Activated naive CD8-positive, alpha-beta T cell treated with anti-CD3 and anti-CD28 coated beads, Interleukin-2, amount 50 U/mL, for 24 hours (primary cell): ENCODE measurements around the gene NDE1.
"Not testable (repeated sequence)": the region's sequence is repeated elsewhere in the genome, so short reads cannot be mapped to it uniquely, and the experiment has no call there.

Experiments used
- ATAC-seq: fragments of 150-1000 bp; cut with Tn5 transposase; one replicate; pipeline ENCODE4 v1.10.0; 2021
- DNase-seq: peaks from one replicate; pipeline ENCODE4 v3.0.0; 2021
- H3K27ac Mint-ChIP-seq: one replicate; pipeline ENCODE4 v1.8.0; 2021; ENCODE audit warnings: mild to moderate bottlenecking, mixed read lengths
- H3K27me3 Mint-ChIP-seq: one replicate; pipeline ENCODE4 v1.8.0; 2021; ENCODE audit warnings: mixed read lengths
- H3K36me3 Mint-ChIP-seq: one replicate; pipeline ENCODE4 v1.8.0; 2021; ENCODE audit warnings: low read depth, mixed read lengths
- H3K4me1 Mint-ChIP-seq: one replicate; pipeline ENCODE4 v1.8.0; 2021; ENCODE audit warnings: mixed read lengths
- H3K4me3 Mint-ChIP-seq: one replicate; pipeline ENCODE4 v1.8.0; 2021; ENCODE audit warnings: mild to moderate bottlenecking, moderate library complexity, mixed read lengths
- H3K9me3 Mint-ChIP-seq: one replicate; pipeline ENCODE4 v1.8.0; 2021; ENCODE audit warnings: mixed read lengths

Gene NDE1

GRCh38 chr16:15641753-15642556, 8.1 kb upstream of the NDE1 start:
- Mint-ChIP-seq H3K9me3 (no peaks in the 10 kb centered on the region), H3K27ac (peak overlapping the region; percentile 87), H3K4me1 (peaks cover 72% of the 10 kb centered on the region), H3K4me3 (peak overlapping the region; percentile 90), H3K36me3 (peaks cover 25% of the 10 kb centered on the region), H3K27me3 (no peaks in the 10 kb centered on the region)
- ATAC-seq: no peak
- no peak for DNase-seq

GRCh38 chr16:15642557-15643047, 7.4 kb upstream of the NDE1 start:
- Mint-ChIP-seq H3K27ac (peak overlapping the region; percentile 87), H3K27me3 (no peaks in the 10 kb centered on the region), H3K9me3 (no peaks in the 10 kb centered on the region), H3K4me1 (peaks cover 69% of the 10 kb centered on the region), H3K4me3 (peak overlapping the region; percentile 90), H3K36me3 (peaks cover 18% of the 10 kb centered on the region)
- DNase-seq (peak; percentile 85), ATAC-seq (peak; percentile 77)

GRCh38 chr16:15643048-15643945, 6.7 kb upstream of the NDE1 start, which contains the start of gene MARF1:
Gene MARF1 (minus strand): TSS chr16:15643154. CDS start chr16:15639233, 3,921 bp downstream.
- peaks cover 63% of the 10 kb centered on the region for H3K4me1 Mint-ChIP-seq
- H3K36me3 Mint-ChIP-seq: peaks cover 12% of the 10 kb centered on the region
- DNase-seq (peak; percentile 100), ATAC-seq (peak; percentile 53)
- H3K4me3 Mint-ChIP-seq: peak within 1 kb of the TSS; percentile 90
- H3K27ac Mint-ChIP-seq: peak within 1 kb of the TSS; percentile 87
- no peaks in the 10 kb centered on the region for H3K27me3 Mint-ChIP-seq
- no peaks in the 10 kb centered on the region for H3K9me3 Mint-ChIP-seq

- H3K9me3 Mint-ChIP-seq: no peaks in the 10 kb centered on the region
- peak overlapping the region; percentile 90 for H3K4me3 Mint-ChIP-seq
- H3K4me1 Mint-ChIP-seq: peaks cover 57% of the 10 kb centered on the region
- peak overlapping the region; percentile 87 for H3K27ac Mint-ChIP-seq
- DNase-seq (no peak), ATAC-seq (no peak)
- no peaks in the 10 kb centered on the region for H3K27me3 Mint-ChIP-seq
- peaks cover 6% of the 10 kb centered on the region for H3K36me3 Mint-ChIP-seq
These were observed 6.1 kb upstream of the NDE1 start for GRCh38 chr16:15643946-15644250.

GRCh38 chr16:15644267-15644961, 5.6 kb upstream of the NDE1 start:
- peaks cover 2% of the 10 kb centered on the region for H3K36me3 Mint-ChIP-seq
- DNase-seq (no peak), ATAC-seq (no peak)
- H3K4me1 Mint-ChIP-seq: peaks cover 54% of the 10 kb centered on the region
- H3K9me3 Mint-ChIP-seq: no peaks in the 10 kb centered on the region
- H3K4me3 Mint-ChIP-seq: peak overlapping the region; percentile 90
- peak overlapping the region; percentile 87 for H3K27ac Mint-ChIP-seq
- no peaks in the 10 kb centered on the region for H3K27me3 Mint-ChIP-seq

GRCh38 chr16:15644962-15645465, 5.0 kb upstream of the NDE1 start:
- H3K4me1 Mint-ChIP-seq: peaks cover 52% of the 10 kb centered on the region
- not testable (repeated sequence) for ATAC-seq, H3K27ac Mint-ChIP-seq, H3K36me3 Mint-ChIP-seq, H3K27me3 Mint-ChIP-seq, H3K9me3 Mint-ChIP-seq, H3K4me3 Mint-ChIP-seq
- peak; percentile 50 for DNase-seq

GRCh38 chr16:15646557-15647293, 3.3 kb upstream of the NDE1 start:
- H3K27ac Mint-ChIP-seq: peak overlapping the region; percentile 22
- not testable (repeated sequence) for H3K4me3 Mint-ChIP-seq, H3K9me3 Mint-ChIP-seq, DNase-seq, ATAC-seq, H3K27me3 Mint-ChIP-seq, H3K36me3 Mint-ChIP-seq
- peaks cover 47% of the 10 kb centered on the region for H3K4me1 Mint-ChIP-seq

- no peak overlapping the region for H3K4me3 Mint-ChIP-seq
- peaks cover 2% of the 10 kb centered on the region for H3K27me3 Mint-ChIP-seq
- H3K36me3 Mint-ChIP-seq: peaks cover 4% of the 10 kb centered on the region
- peaks cover 49% of the 10 kb centered on the region for H3K4me1 Mint-ChIP-seq
- no peak for DNase-seq
- no peaks in the 10 kb centered on the region for H3K9me3 Mint-ChIP-seq
- H3K27ac Mint-ChIP-seq: no peak overlapping the region
- ATAC-seq: no peak
These were observed 2.6 kb upstream of the NDE1 start for GRCh38 chr16:15647294-15648014.

- H3K9me3 Mint-ChIP-seq: no peaks in the 10 kb centered on the region
- H3K27me3 Mint-ChIP-seq: peaks cover 2% of the 10 kb centered on the region
- no peak overlapping the region for H3K4me3 Mint-ChIP-seq
- DNase-seq (no peak), ATAC-seq (no peak)
- H3K4me1 Mint-ChIP-seq: peaks cover 56% of the 10 kb centered on the region
- H3K36me3 Mint-ChIP-seq: peaks cover 11% of the 10 kb centered on the region
- no peak overlapping the region for H3K27ac Mint-ChIP-seq
These were observed 1.8 kb upstream of the NDE1 start for GRCh38 chr16:15648135-15648730.

GRCh38 chr16:15649311-15649710, 734 bp upstream of the NDE1 start:
- not testable (repeated sequence) for ATAC-seq, H3K9me3 Mint-ChIP-seq, H3K27me3 Mint-ChIP-seq, DNase-seq
- Mint-ChIP-seq H3K36me3 (peaks cover 17% of the 10 kb centered on the region), H3K27ac (peak overlapping the region; percentile 89), H3K4me1 (peaks cover 57% of the 10 kb centered on the region), H3K4me3 (peak overlapping the region; percentile 100)

GRCh38 chr16:15649727-15650018, 372 bp upstream of the NDE1 start:
- H3K27ac Mint-ChIP-seq: peak overlapping the region; percentile 89
- ATAC-seq: no peak
- no peaks in the 10 kb centered on the region for H3K9me3 Mint-ChIP-seq
- H3K4me1 Mint-ChIP-seq: peaks cover 55% of the 10 kb centered on the region
- H3K27me3 Mint-ChIP-seq: peaks cover 2% of the 10 kb centered on the region
- DNase-seq: no peak
- peaks cover 19% of the 10 kb centered on the region for H3K36me3 Mint-ChIP-seq
- peak overlapping the region; percentile 100 for H3K4me3 Mint-ChIP-seq

- Mint-ChIP-seq H3K36me3 (peaks cover 24% of the 10 kb centered on the region), H3K27me3 (peaks cover 2% of the 10 kb centered on the region), H3K4me1 (peaks cover 50% of the 10 kb centered on the region), H3K9me3 (no peaks in the 10 kb centered on the region), H3K27ac (peak overlapping the region; percentile 98), H3K4me3 (peak overlapping the region; percentile 100)
- DNase-seq: peak; percentile 53
- peak; percentile 57 for ATAC-seq
These were observed 690 bp downstream of the NDE1 start for GRCh38 chr16:15650698-15651171.
